Astrocyte (in vitro differentiated cells and primary cell): ENCODE measurements around the gene CFAP210.

Experiments used
- EZH2 ChIP-seq: IDR thresholded peaks from 2 replicates; pipeline ENCODE4 v1.6.1; 2012; ENCODE audit warnings: mild to moderate bottlenecking, low read length, inconsistent platforms; ENCODE audit not compliant: insufficient read depth
- TF ChIP-seq, protein P1 (sequence below): IDR thresholded peaks from 2 replicates; pipeline ENCODE4 v1.5.1; 2011; ENCODE audit warnings: low read depth, mild to moderate bottlenecking, inconsistent platforms, low read length, moderate library complexity; ENCODE audit not compliant: insufficient read depth

DNA sequence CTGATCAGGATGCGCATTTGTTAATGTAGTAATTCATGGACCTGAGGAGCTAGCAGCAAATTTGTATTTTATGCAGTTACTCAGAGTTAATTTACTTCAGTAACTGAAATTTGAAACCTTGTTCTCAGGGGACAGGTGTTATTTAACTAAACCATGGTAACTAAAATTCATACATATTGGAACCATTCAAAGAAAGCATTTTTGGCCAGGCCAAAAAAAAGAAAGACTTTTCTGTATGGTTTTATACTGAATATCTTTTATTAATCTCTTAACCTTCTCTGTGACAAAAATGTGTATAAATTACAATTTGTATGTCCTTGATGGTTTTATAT is 35.0 kb upstream of the CFAP210 start:
- TF ChIP-seq, protein P1, sequence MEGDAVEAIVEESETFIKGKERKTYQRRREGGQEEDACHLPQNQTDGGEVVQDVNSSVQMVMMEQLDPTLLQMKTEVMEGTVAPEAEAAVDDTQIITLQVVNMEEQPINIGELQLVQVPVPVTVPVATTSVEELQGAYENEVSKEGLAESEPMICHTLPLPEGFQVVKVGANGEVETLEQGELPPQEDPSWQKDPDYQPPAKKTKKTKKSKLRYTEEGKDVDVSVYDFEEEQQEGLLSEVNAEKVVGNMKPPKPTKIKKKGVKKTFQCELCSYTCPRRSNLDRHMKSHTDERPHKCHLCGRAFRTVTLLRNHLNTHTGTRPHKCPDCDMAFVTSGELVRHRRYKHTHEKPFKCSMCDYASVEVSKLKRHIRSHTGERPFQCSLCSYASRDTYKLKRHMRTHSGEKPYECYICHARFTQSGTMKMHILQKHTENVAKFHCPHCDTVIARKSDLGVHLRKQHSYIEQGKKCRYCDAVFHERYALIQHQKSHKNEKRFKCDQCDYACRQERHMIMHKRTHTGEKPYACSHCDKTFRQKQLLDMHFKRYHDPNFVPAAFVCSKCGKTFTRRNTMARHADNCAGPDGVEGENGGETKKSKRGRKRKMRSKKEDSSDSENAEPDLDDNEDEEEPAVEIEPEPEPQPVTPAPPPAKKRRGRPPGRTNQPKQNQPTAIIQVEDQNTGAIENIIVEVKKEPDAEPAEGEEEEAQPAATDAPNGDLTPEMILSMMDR = no peak
- TF ChIP-seq EZH2 = no peak
